Hepatocyte (in vitro differentiated cells): ENCODE data around the gene TPCN2. TPM values are rescaled to one million over a fixed set of nuclear protein-coding genes. Genes with fewer than 3 reads are reported as not detected.

Source experiments
- DNase-seq: peaks from one replicate; pipeline ENCODE4 v3.0.0-alpha.2; 2016; ENCODE audit warnings: low spot score
- H2AFZ ChIP-seq: fragments of 200-600 bp; sonication (generic); 2 replicates; pipeline ENCODE4 v1.6.0; 2016; ENCODE audit warnings: antibody characterized with exemption, mild to moderate bottlenecking
- H3K27ac ChIP-seq: fragments of 200-600 bp; sonication (generic); 2 replicates; pipeline ENCODE4 v1.5.1; 2016; ENCODE audit warnings: mild to moderate bottlenecking
- H3K27me3 ChIP-seq: fragments of 200-600 bp; sonication (generic); 2 replicates; pipeline ENCODE4 v1.6.1; 2016
- H3K36me3 ChIP-seq: fragments of 200-600 bp; sonication (generic); replicated peaks from 2 replicates; pipeline ENCODE4 v1.5.1; 2016; ENCODE audit warnings: low read depth; ENCODE audit not compliant: insufficient read depth
- H3K4me1 ChIP-seq: fragments of 200-600 bp; sonication (generic); 2 replicates; pipeline ENCODE4 v1.5.1; 2016; ENCODE audit warnings: mild to moderate bottlenecking, moderate library complexity; ENCODE audit not compliant: insufficient read depth
- H3K4me2 ChIP-seq: fragments of 200-600 bp; sonication (generic); 2 replicates; pipeline ENCODE4 v1.6.0; 2016
- H3K4me3 ChIP-seq: fragments of 200-600 bp; sonication (generic); 2 replicates; pipeline ENCODE4 v1.5.1; 2016; ENCODE audit warnings: mild to moderate bottlenecking
- H3K79me2 ChIP-seq: fragments of 200-600 bp; sonication (generic); 2 replicates; pipeline ENCODE4 v1.6.0; 2017; ENCODE audit warnings: mild to moderate bottlenecking
- H3K9me2 ChIP-seq: fragments of 200-600 bp; sonication (generic); replicated peaks from 2 replicates; pipeline ENCODE4 v1.6.0; 2017; ENCODE audit warnings: mild to moderate bottlenecking; ENCODE audit not compliant: insufficient read depth
- H3K9me3 ChIP-seq: fragments of 200-600 bp; sonication (generic); 2 replicates; pipeline ENCODE4 v1.5.1; 2016; ENCODE audit warnings: low read depth, mild to moderate bottlenecking
- H4K20me1 ChIP-seq: fragments of 200-600 bp; sonication (generic); 2 replicates; pipeline ENCODE4 v1.6.0; 2016; ENCODE audit warnings: mild to moderate bottlenecking; ENCODE audit not compliant: insufficient read depth, poor library complexity, severe bottlenecking
- EZH2 ChIP-seq: fragments of 200-600 bp; sonication (generic); IDR thresholded peaks from 2 replicates; pipeline ENCODE4 v1.6.1; 2016; ENCODE audit warnings: antibody characterized with exemption, mild to moderate bottlenecking, borderline replicate concordance
- EZH2phosphoT487 ChIP-seq: fragments of 200-600 bp; sonication (generic); IDR thresholded peaks from one replicate; pipeline ENCODE4 v1.6.1; 2018; ENCODE audit warnings: antibody characterized with exemption, mild to moderate bottlenecking, low read depth, moderate library complexity; ENCODE audit not compliant: unreplicated experiment, severe bottlenecking
- WGBS: methylation state at CpG from one replicate; pipeline ENCODE4 v1.1.6; 2016; ENCODE audit warnings: low lambda C conversion rate; ENCODE audit errors: missing lambda C conversion rate; 5-methylcytosine and 5-hydroxymethylcytosine counted together
- polyA plus RNA-seq: library from polyadenylated mRNA; unstranded; fragments of >200 nt; fragmentation: Nextera tagmentation; extraction: Ambion mirVana; gene quantifications from 2 replicates; pipeline ENCODE4 v1.2.1, GENCODE V29; 2016
- total RNA-seq: library from RNA; depleted of rRNA; stranded (reverse); fragments of >200 nt; gene quantifications from 2 replicates; pipeline ENCODE4 v1.2.3, GENCODE V29; 2014
- TF ChIP-seq, protein P1 (sequence below): fragments of 200-600 bp; sonication (generic); IDR thresholded peaks from 2 replicates; pipeline ENCODE4 v1.5.1; 2016; ENCODE audit warnings: antibody characterized with exemption, mild to moderate bottlenecking; ENCODE audit not compliant: poor library complexity

The TPCN2 gene
- total and polyA plus RNA-seq, 2 experiments from 2014 or later: 16.6 to 21.3 TPM

DNA sequence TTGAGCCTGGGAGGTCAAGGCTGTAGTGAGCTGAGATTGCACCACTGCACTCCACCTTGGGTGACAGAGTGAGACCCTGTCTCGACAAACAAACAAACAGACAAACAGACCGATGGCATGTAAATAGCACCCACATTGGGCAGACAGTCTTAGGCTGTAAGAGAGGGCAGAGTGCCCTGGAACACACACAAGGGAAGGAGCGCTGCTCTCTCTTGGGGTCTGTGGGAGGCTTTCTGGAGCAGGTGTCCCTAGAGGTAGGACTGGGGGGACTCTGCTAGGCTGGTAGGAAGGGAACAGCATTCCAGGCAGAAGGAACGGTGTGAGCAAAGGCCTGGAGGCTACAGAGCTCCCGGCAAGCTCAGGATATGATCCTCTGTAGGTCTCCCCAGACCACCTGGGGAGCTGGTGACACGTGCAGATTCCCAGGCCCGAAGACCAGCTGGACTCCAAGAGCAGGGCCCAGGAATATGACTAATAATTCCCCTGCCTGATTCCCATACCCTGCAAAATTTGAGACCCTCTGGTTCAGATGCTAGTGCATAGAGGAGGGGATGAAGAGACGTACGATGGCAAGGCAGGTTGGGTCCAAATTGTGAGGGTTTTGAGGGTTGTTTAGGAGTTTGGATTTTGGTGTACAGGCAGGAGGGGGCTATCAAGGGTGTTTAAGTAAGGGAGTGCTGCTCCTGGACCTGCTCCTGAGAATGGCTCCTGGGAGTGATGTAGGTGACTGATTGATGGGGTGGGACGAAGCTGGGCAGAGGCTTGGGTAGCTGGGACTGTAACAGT, 118.6 kb downstream of the TPCN2 start:
- DNase-seq: no peak
- Histone ChIP-seq H3K4me1 (peaks cover 4% of the 10 kb centered on the region), H3K4me2 (no peak overlapping the region), H3K9me2 (no peaks in the 10 kb centered on the region), H3K27me3 (no peaks in the 10 kb centered on the region), H4K20me1 (no peaks in the 10 kb centered on the region), H3K27ac (no peak overlapping the region), H3K4me3 (no peak overlapping the region), H3K79me2 (no peaks in the 10 kb centered on the region), H3K9me3 (no peaks in the 10 kb centered on the region), H2AFZ (no peak overlapping the region), H3K36me3 (no peaks in the 10 kb centered on the region)
- no peak for TF ChIP-seq EZH2
- no peak for TF ChIP-seq EZH2phosphoT487
- TF ChIP-seq, protein P1, sequence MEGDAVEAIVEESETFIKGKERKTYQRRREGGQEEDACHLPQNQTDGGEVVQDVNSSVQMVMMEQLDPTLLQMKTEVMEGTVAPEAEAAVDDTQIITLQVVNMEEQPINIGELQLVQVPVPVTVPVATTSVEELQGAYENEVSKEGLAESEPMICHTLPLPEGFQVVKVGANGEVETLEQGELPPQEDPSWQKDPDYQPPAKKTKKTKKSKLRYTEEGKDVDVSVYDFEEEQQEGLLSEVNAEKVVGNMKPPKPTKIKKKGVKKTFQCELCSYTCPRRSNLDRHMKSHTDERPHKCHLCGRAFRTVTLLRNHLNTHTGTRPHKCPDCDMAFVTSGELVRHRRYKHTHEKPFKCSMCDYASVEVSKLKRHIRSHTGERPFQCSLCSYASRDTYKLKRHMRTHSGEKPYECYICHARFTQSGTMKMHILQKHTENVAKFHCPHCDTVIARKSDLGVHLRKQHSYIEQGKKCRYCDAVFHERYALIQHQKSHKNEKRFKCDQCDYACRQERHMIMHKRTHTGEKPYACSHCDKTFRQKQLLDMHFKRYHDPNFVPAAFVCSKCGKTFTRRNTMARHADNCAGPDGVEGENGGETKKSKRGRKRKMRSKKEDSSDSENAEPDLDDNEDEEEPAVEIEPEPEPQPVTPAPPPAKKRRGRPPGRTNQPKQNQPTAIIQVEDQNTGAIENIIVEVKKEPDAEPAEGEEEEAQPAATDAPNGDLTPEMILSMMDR: no peak
- 89% methylated on average over 10 of the region's 10 CpGs for WGBS

DNA sequence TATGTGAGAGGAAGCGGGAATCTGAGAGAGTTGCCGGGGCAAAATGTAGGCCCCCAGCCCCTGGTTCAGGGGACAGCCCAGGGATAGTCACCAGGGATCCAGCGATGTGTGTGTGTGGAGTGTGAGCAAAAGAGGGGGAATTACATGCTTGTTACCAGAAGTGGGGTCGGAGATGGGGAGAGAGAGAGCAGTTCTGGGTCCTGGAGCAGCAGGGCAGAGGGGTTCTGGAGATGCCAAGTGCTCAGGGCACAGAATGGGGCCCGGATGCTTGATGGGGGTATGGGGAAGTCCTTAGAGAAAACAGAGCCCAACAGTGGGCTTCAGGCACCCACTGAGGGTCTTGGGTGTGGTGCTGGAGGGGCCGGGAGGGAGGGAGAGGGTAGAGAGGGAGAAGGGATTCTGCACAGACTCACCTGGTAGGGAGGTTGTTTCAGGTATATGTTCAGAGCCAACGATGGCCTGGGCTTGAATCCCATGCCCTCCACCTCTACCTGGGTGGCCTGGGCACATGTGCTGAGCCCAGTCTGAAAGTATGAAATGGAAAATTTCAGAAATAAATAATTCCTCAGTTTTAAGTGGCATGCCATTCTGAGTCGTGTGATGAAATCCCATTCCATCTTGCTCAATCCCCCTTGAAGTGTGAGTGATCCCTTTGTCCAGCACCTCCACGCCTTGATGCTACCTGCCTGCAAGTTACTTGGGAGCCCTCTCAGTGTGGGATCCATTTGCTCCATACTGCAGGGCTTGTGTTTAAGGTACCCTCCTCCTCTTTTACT, 119.4 kb downstream of the TPCN2 start:
- Histone ChIP-seq H3K9me3 (no peaks in the 10 kb centered on the region), H2AFZ (no peak overlapping the region), H3K27me3 (no peaks in the 10 kb centered on the region), H3K36me3 (no peaks in the 10 kb centered on the region), H3K27ac (no peak overlapping the region), H3K4me3 (no peak overlapping the region), H3K9me2 (no peaks in the 10 kb centered on the region), H3K79me2 (no peaks in the 10 kb centered on the region), H3K4me2 (no peak overlapping the region), H3K4me1 (peaks cover 4% of the 10 kb centered on the region), H4K20me1 (no peaks in the 10 kb centered on the region)
- WGBS: 80% methylated on average over 9 of the region's 9 CpGs
- TF ChIP-seq EZH2 (no peak), EZH2phosphoT487 (no peak)
- TF ChIP-seq, protein P1: no peak
- no peak for DNase-seq

DNA sequence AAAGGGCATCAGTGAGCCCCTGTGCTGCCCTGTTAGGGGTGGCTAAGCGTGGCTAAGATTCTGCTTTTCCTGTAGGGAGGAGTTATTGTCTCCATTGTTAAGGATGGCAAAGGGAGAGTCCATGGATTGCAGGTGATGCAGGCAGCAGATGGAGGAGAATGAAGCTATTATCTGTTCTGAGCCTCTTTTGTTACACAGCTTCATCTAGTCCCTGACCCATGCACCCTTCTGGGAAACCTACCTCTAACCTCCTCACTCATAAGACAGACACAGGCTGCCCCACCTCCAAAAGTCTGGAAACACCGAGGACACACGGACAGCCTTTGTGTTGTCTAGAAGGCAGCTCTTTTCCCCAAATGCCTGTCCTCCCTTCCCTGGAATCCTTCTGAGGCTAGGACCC, 120.7 kb downstream of the TPCN2 start:
- 85% methylated on average over 3 of the region's 3 CpGs for WGBS

More for the DNA sequence above, 120.7 kb downstream of the TPCN2 start:
- Histone ChIP-seq H3K79me2 (no peaks in the 10 kb centered on the region), H3K27ac (no peak overlapping the region), H3K4me2 (no peak overlapping the region), H2AFZ (no peak overlapping the region), H3K36me3 (no peaks in the 10 kb centered on the region), H3K4me3 (no peak overlapping the region), H3K27me3 (no peaks in the 10 kb centered on the region), H3K9me2 (no peaks in the 10 kb centered on the region), H3K9me3 (no peaks in the 10 kb centered on the region), H3K4me1 (peaks cover 4% of the 10 kb centered on the region), H4K20me1 (no peaks in the 10 kb centered on the region)
- TF ChIP-seq EZH2 (no peak), EZH2phosphoT487 (no peak)
- TF ChIP-seq, protein P1: no peak
- DNase-seq: no peak
